HepG2 (cell line): ENCODE measurements around the gene C2orf42. TPM values are rescaled to one million over a fixed set of nuclear protein-coding genes. Genes with fewer than 3 reads are reported as not detected.
A peak's percentile ranks its signal among the peaks of the same experiment; 100 is the strongest.

Experiments
- ATF1 ChIP-seq: IDR thresholded peaks from 2 replicates; pipeline ENCODE4 v1.6.1; 2016; ENCODE audit warnings: mild to moderate bottlenecking, control low read depth
- BRCA1 ChIP-seq: sonication (generic); formaldehyde crosslinking; IDR thresholded peaks from 2 replicates; pipeline ENCODE4 v1.4.0; 2020; ENCODE audit warnings: missing genetic modification reagents
- CENPT ChIP-seq: sonication (generic); formaldehyde crosslinking; IDR thresholded peaks from 2 replicates; pipeline ENCODE4 v1.8.0; 2022; ENCODE audit warnings: low read depth, mild to moderate bottlenecking, moderate library complexity, missing genetic modification reagents
- EZH2 ChIP-seq: conservative IDR thresholded peaks from 2 replicates; pipeline ENCODE4 v1.6.1; 2012; ENCODE audit warnings: mild to moderate bottlenecking, low read depth, low read length, moderate library complexity
- FOXJ3 ChIP-seq: sonication (generic); formaldehyde crosslinking; IDR thresholded peaks from 2 replicates; pipeline ENCODE4 v1.4.0; 2020; ENCODE audit warnings: missing genetic modification reagents, mild to moderate bottlenecking, borderline replicate concordance
- FOXK2 ChIP-seq: fragments of 450-650 bp; IDR thresholded peaks from 2 replicates; pipeline ENCODE4 v1.6.1; 2016
- MBD4 ChIP-seq: IDR thresholded peaks from 2 replicates; pipeline ENCODE4 v1.6.1; 2012; ENCODE audit warnings: low read length, inconsistent platforms, borderline replicate concordance
- MTF2 ChIP-seq: sonication (generic); formaldehyde crosslinking; IDR thresholded peaks from 2 replicates; pipeline ENCODE4 v1.5.0; 2020; ENCODE audit warnings: missing genetic modification reagents, borderline replicate concordance
- NFKBIZ ChIP-seq: IDR thresholded peaks from 2 replicates; pipeline ENCODE4 v1.6.1; 2018; ENCODE audit warnings: missing genetic modification reagents, missing compliant biosample characterization
- NFRKB ChIP-seq: fragments of 450-650 bp; IDR thresholded peaks from 2 replicates; pipeline ENCODE4 v1.6.1; 2017
- NR2C2 ChIP-seq: sonication (generic); formaldehyde crosslinking; IDR thresholded peaks from 2 replicates; pipeline ENCODE4 v1.4.0; 2020; ENCODE audit warnings: missing genetic modification reagents, mild to moderate bottlenecking, moderate library complexity, borderline replicate concordance
- PAWR ChIP-seq: sonication (generic); formaldehyde crosslinking; IDR thresholded peaks from 2 replicates; pipeline ENCODE4 v1.4.0; 2020; ENCODE audit warnings: missing genetic modification reagents, mild to moderate bottlenecking, borderline replicate concordance
- SMARCC2 ChIP-seq: fragments of 450-650 bp; IDR thresholded peaks from 2 replicates; pipeline ENCODE4 v1.6.1; 2017; ENCODE audit warnings: antibody characterized with exemption, mild to moderate bottlenecking
- ZSCAN25 ChIP-seq: sonication (generic); formaldehyde crosslinking; IDR thresholded peaks from 2 replicates; pipeline ENCODE4 v1.8.0; 2022; ENCODE audit warnings: mild to moderate bottlenecking, missing genetic modification reagents
- polyA plus RNA-seq, 8 experiments: library from polyadenylated mRNA; depleted of rRNA in 3 of 8; stranded (reverse) in 7 of 8; unstranded in 1 of 8; fragments of >200 nt; fragmentation: Illumina TruSeq in 4 of 8; extraction: Trizol in 4 of 8; gene quantifications; 2 replicates each; pipeline versions ENCODE4 v1.2.1 to v1.2.3, GENCODE V29; 2011 to 2016; ENCODE audit warnings: low read depth in 4 of 8, missing spikeins in 1 of 8, mixed read lengths in 1 of 8; ENCODE audit not compliant: insufficient read depth in 1 of 8
- total RNA-seq, 5 experiments: library from RNA; depleted of rRNA; stranded (reverse); fragments of >200 nt; fragmentation: Illumina TruSeq; extraction: Trizol; gene quantifications; 2 replicates each; pipeline ENCODE4 v1.2.3, GENCODE V29; 2016; ENCODE audit warnings: low read depth in 1 of 5
- TF ChIP-seq, protein P1 (sequence below): sonication (generic); formaldehyde crosslinking; IDR thresholded peaks from 2 replicates; pipeline ENCODE4 v1.5.1; 2020; ENCODE audit warnings: mild to moderate bottlenecking, missing genetic modification reagents, moderate library complexity
- TF ChIP-seq, protein P2 (sequence below): sonication (generic); formaldehyde crosslinking; IDR thresholded peaks from 2 replicates; pipeline ENCODE4 v1.4.0; 2020; ENCODE audit warnings: missing genetic modification reagents
- TF ChIP-seq, protein P3 (sequence below): IDR thresholded peaks from 2 replicates; pipeline ENCODE4 v1.6.1; 2012; ENCODE audit warnings: low read depth, low read length, improper control_type of control experiment
- TF ChIP-seq, protein P4 (sequence below): sonication (generic); formaldehyde crosslinking; IDR thresholded peaks from 2 replicates; pipeline ENCODE4 v1.9.0; 2022; ENCODE audit warnings: low read depth, missing genetic modification reagents

C2orf42 gene
- total and polyA plus RNA-seq, 2 of the 13 experiments (the other 11 are each of a cell fraction or from before 2014, with no cell fraction given), result 9.3 to 9.9 TPM

DNA sequence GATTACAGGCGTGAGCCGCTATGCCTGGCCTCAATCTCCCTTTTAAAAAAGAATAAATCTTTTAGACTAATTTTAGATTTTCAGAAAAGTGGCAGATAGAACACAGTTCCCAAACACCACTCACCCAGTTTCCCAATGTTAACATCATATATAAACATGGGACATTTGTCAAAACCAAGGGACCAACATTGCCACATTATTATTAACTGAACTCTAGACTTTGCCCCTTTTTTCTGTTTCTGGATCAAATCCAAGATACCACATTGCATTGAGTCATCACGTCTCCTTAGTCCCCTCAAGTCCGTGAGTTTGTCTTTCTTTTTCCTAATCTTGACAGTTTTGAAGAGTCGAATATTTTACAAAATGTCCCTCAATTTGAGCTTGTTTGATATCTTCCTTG lies 2.4 kb downstream of the C2orf42 start (continued):
- TF ChIP-seq, protein P1, sequence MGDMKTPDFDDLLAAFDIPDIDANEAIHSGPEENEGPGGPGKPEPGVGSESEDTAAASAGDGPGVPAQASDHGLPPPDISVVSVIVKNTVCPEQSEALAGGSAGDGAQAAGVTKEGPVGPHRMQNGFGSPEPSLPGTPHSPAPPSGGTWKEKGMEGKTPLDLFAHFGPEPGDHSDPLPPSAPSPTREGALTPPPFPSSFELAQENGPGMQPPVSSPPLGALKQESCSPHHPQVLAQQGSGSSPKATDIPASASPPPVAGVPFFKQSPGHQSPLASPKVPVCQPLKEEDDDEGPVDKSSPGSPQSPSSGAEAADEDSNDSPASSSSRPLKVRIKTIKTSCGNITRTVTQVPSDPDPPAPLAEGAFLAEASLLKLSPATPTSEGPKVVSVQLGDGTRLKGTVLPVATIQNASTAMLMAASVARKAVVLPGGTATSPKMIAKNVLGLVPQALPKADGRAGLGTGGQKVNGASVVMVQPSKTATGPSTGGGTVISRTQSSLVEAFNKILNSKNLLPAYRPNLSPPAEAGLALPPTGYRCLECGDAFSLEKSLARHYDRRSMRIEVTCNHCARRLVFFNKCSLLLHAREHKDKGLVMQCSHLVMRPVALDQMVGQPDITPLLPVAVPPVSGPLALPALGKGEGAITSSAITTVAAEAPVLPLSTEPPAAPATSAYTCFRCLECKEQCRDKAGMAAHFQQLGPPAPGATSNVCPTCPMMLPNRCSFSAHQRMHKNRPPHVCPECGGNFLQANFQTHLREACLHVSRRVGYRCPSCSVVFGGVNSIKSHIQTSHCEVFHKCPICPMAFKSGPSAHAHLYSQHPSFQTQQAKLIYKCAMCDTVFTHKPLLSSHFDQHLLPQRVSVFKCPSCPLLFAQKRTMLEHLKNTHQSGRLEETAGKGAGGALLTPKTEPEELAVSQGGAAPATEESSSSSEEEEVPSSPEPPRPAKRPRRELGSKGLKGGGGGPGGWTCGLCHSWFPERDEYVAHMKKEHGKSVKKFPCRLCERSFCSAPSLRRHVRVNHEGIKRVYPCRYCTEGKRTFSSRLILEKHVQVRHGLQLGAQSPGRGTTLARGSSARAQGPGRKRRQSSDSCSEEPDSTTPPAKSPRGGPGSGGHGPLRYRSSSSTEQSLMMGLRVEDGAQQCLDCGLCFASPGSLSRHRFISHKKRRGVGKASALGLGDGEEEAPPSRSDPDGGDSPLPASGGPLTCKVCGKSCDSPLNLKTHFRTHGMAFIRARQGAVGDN (CRISPR knock-in tag), result no peak
- 0 out of 2 replicates have a peak, but pooled peaks have one; percentile 49 for TF ChIP-seq MBD4
- TF ChIP-seq FOXJ3, result peak; percentile 92
- peak; percentile 90 for TF ChIP-seq FOXK2
- peak; percentile 70; the same call in 1 of the 2 replicates for TF ChIP-seq NFKBIZ (CRISPR knock-in tag)
- TF ChIP-seq, protein P2, sequence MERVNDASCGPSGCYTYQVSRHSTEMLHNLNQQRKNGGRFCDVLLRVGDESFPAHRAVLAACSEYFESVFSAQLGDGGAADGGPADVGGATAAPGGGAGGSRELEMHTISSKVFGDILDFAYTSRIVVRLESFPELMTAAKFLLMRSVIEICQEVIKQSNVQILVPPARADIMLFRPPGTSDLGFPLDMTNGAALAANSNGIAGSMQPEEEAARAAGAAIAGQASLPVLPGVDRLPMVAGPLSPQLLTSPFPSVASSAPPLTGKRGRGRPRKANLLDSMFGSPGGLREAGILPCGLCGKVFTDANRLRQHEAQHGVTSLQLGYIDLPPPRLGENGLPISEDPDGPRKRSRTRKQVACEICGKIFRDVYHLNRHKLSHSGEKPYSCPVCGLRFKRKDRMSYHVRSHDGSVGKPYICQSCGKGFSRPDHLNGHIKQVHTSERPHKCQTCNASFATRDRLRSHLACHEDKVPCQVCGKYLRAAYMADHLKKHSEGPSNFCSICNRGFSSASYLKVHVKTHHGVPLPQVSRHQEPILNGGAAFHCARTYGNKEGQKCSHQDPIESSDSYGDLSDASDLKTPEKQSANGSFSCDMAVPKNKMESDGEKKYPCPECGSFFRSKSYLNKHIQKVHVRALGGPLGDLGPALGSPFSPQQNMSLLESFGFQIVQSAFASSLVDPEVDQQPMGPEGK (CRISPR knock-in tag), result peak; percentile 69; the same call in 1 of the 2 replicates
- no peak for TF ChIP-seq PAWR (CRISPR knock-in tag)
- peak; percentile 48; the same call in 1 of the 2 replicates for TF ChIP-seq ATF1 (CRISPR knock-in tag)
- TF ChIP-seq, protein P3, sequence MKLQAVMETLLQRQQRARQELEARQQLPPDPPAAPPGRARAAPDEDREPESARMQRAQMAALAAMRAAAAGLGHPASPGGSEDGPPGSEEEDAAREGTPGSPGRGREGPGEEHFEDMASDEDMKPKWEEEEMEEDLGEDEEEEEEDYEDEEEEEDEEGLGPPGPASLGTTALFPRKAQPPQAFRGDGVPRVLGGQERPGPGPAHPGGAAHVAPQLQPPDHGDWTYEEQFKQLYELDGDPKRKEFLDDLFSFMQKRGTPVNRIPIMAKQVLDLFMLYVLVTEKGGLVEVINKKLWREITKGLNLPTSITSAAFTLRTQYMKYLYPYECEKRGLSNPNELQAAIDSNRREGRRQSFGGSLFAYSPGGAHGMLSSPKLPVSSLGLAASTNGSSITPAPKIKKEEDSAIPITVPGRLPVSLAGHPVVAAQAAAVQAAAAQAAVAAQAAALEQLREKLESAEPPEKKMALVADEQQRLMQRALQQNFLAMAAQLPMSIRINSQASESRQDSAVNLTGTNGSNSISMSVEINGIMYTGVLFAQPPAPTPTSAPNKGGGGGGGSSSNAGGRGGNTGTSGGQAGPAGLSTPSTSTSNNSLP, result peak; percentile 86
- TF ChIP-seq EZH2, result no peak
- TF ChIP-seq NFRKB, result no peak
- TF ChIP-seq SMARCC2, result peak; percentile 42; the same call in 1 of the 2 replicates
- no peak for TF ChIP-seq MTF2
- TF ChIP-seq NR2C2 (CRISPR knock-in tag), result peak; percentile 49; the same call in 1 of the 2 replicates
- TF ChIP-seq BRCA1 (CRISPR knock-in tag), result no peak
- TF ChIP-seq, protein P4, sequence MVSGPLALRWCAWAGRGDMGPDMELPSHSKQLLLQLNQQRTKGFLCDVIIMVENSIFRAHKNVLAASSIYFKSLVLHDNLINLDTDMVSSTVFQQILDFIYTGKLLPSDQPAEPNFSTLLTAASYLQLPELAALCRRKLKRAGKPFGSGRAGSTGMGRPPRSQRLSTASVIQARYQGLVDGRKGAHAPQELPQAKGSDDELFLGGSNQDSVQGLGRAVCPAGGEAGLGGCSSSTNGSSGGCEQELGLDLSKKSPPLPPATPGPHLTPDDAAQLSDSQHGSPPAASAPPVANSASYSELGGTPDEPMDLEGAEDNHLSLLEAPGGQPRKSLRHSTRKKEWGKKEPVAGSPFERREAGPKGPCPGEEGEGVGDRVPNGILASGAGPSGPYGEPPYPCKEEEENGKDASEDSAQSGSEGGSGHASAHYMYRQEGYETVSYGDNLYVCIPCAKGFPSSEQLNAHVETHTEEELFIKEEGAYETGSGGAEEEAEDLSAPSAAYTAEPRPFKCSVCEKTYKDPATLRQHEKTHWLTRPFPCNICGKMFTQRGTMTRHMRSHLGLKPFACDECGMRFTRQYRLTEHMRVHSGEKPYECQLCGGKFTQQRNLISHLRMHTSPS (CRISPR knock-in tag), result no peak
- TF ChIP-seq CENPT (CRISPR knock-in tag), result no peak
- TF ChIP-seq ZSCAN25, result no peak
